Measurements from ENCODE around the gene SOX10. TPM values are rescaled to one million over a fixed set of nuclear protein-coding genes. Genes with fewer than 3 reads are reported as not detected.

The SOX10 gene
- total RNA-seq, 1 experiment from 2014 or later, result 2.7 TPM

- Mint-ChIP-seq H3K27ac (no peak overlapping the region; the same call in 1 of the 2 replicates), H3K4me3 (no peak overlapping the region), H3K27me3 (ENCODE audit: low read depth) (no peaks in the 10 kb centered on the region), H3K4me1 (peaks cover 4% of the 10 kb centered on the region; the same call in 1 of the 2 replicates), H3K36me3 (peaks cover 13% of the 10 kb centered on the region), H3K9me3 (no peaks in the 10 kb centered on the region)
- no peak for DNase-seq (ENCODE audit: low spot score)
- TF ChIP-seq CBFB (CRISPR knock-in tag; IDR thresholded peaks at IDR 0.05; ENCODE audit: low read depth) (no peak), FOXK1 (CRISPR knock-in tag; IDR thresholded peaks at IDR 0.05) (no peak)
- ChIA-PET POLR2A (interaction anchor here (0.8 kb wide), 1 partner anchor 10 kb away, joined by 4 read pairs; the partner anchor contains the start of genes C22orf23 and POLR2F), CTCF (interaction anchor here (1.0 to 5.9 kb wide), 2 partner anchors 9 to 38 kb away, joined by 3 to 25 read pairs; partner anchors contain the start of gene MICALL1)
- no peak for ATAC-seq
These were observed 41.1 kb downstream of the SOX10 start for GRCh38 chr22:37943136-37943824.

GRCh38 chr22:37942133-37942532 is 42.2 kb downstream of the SOX10 start:
- DNase-seq (ENCODE audit: low spot score) (no peak), ATAC-seq (no peak)
- Mint-ChIP-seq H3K27ac (no peak overlapping the region), H3K4me3 (no peak overlapping the region), H3K4me1 (peaks cover 4% of the 10 kb centered on the region; the same call in 1 of the 2 replicates), H3K36me3 (peaks cover 17% of the 10 kb centered on the region), H3K9me3 (no peaks in the 10 kb centered on the region), H3K27me3 (ENCODE audit: low read depth) (no peaks in the 10 kb centered on the region)
- CTCF ChIA-PET, result interaction anchor here (1.2 to 5.9 kb wide), 2 partner anchors 8 to 11 kb away, joined by 3 to 25 read pairs; no protein-coding TSS in a partner anchor
- TF ChIP-seq IRF1 (CRISPR knock-in tag; IDR thresholded peaks at IDR 0.05) (no peak), JUN (CRISPR knock-in tag; IDR thresholded peaks at IDR 0.05) (no peak), ZBTB43 (CRISPR knock-in tag; IDR thresholded peaks at IDR 0.05) (no peak), TEAD4 (CRISPR knock-in tag; IDR thresholded peaks at IDR 0.05) (no peak), ZNF423 (CRISPR knock-in tag; IDR thresholded peaks at IDR 0.05) (no peak), ZNF512 (CRISPR knock-in tag; IDR thresholded peaks at IDR 0.05; ENCODE audit: borderline replicate concordance) (no peak), NR3C1 (CRISPR knock-in tag; conservative IDR thresholded peaks at IDR 0.05; ENCODE audit: low read depth) (no peak), GTF2I (CRISPR knock-in tag; conservative IDR thresholded peaks at IDR 0.05) (no peak), SMAD4 (CRISPR knock-in tag; IDR thresholded peaks at IDR 0.05) (no peak), PRDM15 (CRISPR knock-in tag; IDR thresholded peaks at IDR 0.05) (no peak), CBFB (CRISPR knock-in tag; IDR thresholded peaks at IDR 0.05; ENCODE audit: low read depth) (no peak), NFE2L1 (CRISPR knock-in tag; IDR thresholded peaks at IDR 0.05) (no peak), ZNF416 (CRISPR knock-in tag; IDR thresholded peaks at IDR 0.05) (no peak)
- TF ChIP-seq, protein P1, sequence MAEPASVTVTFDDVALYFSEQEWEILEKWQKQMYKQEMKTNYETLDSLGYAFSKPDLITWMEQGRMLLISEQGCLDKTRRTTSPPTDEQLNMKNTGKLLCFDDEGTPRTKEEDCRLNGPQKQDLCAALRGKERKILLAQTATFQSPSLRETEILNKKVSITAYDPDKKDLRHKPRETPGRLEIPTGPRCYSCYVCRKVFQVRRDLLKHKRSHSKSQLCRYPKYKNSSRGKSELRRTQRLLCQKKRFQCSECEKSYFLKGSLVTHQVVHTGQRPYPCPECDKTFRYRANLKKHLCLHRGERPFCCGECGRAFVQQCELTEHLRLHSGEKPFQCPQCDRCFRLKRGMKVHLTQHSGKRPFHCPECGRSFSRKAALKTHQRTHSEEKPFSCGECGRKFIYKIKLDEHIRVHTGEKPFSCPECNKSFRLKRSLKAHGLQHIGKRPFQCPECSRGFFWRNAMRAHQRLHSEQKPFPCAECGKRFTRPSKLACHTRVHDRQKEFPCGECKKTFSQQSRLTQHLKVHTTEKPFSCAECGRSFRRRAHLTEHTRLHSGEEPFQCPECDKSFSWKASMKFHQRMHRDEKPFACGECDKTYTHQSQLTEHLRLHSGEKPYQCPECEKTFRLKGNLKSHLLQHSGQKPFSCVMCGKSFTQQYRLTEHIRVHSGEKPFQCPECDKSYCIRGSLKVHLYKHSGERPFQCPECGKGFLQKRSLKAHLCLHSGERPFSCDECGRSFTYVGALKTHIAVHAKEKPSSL (CRISPR knock-in tag; conservative IDR thresholded peaks at IDR 0.05), result no peak
- POLR2A ChIA-PET, result no interaction called here

Measured in WTC11 (cell line).